Activated CD8-positive, alpha-beta memory T cell treated with anti-CD3 and anti-CD28 coated beads for 1 hour (primary cell): ENCODE measurements around the gene TMEFF1.

Experiments
- DNase-seq, 2 donors: peaks; one replicate each; pipeline ENCODE4 v3.0.0-alpha.2; 2020; ENCODE audit warnings: low read depth in 1 of 2; ENCODE audit errors: extremely low read depth in 1 of 2

TMEFF1 gene

DNA sequence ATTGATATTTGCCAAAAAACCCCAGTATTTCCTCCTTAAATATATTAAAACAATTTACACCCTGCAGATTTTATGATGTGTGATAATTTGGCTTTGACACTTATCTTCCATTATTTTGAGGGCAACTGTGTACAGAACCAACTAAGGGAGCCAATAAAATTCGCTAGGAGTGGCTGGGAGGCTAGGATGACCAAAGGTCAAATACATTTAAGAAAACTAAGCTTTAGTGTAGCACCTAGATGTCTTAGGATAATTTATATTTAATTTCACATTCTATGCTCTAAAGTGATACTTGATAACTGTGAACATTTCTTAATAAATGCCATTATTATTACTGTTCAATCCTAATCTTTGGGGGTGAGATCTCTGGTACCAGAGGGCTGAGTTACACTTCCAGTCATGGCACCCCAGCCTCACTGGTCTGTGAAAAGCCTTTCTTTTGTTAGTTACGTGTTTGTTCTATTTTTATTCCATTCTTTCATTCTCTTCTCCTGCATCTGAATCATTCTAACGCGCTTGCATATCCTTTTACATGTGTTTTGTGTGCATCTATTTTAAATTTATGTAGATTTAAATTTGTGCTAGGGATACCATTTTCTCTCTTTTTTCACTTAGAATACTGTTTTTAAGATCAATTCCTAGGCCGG lies 26.9 kb upstream of the TMEFF1 start:
- DNase-seq = no peak

DNA sequence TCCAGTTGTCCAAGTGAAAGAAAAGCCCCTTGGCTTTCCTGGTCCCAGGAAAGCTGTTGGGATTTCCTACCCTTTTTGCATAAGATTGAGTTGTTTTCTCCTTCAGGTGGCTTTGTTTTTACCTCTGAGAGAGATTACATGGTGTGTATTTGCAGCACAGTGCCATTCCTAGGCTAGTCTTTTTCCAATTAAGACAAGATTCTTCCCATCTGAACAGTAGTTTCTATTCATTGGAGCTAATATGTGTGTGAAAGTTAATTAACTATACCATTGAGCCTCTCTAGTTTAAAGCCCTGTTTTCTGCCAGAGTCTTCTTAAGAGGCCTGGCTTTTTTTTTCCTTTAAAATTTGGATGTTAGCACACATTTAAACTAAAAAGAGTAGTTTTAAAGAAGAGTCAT lies 25.9 kb upstream of the TMEFF1 start:
- DNase-seq = no peak

DNA sequence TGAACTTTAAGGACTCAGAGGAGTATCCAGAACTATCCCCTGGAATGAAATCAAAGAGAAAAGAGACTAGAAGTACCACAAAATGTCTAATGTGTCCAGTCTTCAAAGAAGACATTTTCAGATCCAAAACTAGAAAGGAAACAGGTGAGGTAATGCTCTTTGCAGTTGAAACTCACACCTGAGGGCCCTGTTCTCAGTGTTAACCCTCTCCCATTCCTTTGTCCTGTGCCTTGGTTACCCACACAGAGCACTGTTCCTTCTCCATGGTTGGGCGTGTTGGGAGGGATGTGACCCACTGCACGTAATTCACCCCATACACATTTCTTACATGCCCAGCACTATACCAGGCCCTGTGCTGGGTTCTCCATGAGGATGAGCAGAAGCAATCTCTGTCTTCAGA lies 24.7 kb upstream of the TMEFF1 start:
- DNase-seq = no peak

DNA sequence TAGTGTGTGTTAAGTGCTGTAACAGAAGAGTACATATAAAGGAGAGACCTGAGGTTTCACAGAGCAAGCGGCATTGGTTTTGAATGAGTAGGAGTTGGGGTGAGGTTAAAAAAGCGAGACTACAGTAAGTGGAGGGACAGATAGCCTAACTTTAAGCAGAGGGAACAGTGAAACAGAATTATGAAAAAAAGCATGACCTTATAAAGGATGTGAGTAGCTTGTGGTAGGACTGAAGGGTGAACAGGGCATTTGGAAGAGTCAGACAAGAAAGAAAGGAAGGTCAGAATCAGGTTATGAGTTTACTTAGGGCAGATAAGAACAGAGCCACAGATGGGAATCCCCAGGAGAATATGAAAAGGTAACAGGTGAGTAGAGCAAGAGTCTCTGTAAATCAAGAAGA lies 23.5 kb upstream of the TMEFF1 start:
- DNase-seq = no peak

DNA sequence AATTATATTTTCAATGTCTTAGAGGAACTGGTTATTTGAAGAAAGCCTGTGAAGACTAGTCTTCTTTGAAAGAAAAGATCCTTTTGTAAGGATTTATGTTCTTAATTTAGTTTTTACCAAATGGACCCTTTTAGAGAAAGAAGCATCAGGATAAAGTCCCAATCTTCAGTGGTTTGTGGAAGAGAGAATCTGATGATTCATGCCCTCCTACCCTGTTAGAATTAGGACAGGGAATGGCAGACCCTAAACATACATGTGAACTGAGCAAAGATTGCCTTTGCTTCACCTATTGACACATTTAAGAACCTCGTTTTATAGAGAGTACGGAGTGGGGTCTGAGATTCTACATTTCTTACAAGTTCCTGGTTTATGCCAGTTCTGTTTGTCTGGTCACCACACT lies 20.1 kb upstream of the TMEFF1 start:
- no peak for DNase-seq

DNA sequence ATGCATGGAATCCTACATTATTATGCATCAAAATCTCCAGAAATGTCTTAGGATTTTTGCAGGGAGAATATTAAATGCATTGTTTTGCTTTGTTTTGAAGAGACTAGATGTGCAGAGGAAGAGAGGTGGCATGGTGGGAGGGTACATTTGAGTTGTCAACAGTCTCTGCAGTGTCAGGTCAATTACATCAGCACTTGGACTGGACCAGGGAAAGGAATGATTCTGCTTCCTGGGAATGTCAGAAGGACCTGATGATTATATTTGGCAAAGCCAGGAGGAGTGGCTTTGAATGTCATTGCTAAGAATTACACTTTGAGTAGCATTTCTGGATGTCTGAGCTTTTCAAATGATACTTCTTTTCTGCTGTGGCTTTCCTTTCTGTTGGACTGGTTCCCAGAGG lies 17.5 kb upstream of the TMEFF1 start:
- no peak for DNase-seq

DNA sequence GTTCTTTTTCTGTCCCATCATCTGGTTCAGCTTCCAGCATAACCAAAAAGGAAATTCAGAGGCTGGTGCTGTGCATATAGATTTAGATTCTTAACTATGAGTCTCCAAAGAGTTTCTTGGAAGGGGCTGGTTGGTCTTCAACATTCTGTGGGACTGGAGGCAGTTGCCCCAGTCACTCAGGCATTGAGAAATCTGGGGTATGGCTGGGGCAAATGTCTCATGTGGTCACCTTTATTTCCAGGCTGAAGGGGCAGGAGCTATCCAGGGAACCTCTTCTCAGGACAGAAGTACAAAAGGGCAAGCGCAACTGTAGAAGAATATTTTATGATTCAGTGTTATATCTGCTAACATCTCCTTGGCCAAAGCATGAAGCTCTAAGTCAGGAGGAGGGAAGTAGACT lies 15.4 kb upstream of the TMEFF1 start:
- no peak for DNase-seq

DNA sequence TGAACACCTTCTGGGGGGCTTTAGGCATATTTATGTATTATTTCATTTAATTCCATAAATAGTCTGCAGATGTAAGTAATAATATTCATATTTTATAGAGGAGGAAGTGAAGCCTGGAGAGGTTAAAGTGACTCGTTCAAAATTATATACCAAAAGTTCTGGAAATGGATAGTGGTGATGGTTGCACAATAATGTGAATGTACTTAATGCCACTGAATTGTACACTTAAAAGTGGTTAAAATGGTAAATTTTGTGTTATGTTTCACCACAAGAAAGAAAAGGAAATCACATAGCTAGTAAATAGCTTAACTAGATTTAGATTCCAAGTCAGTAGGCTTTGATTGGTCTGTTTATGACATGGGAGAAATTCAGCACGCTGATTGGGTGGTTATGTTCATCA lies 13.0 kb upstream of the TMEFF1 start:
- no peak for DNase-seq

DNA sequence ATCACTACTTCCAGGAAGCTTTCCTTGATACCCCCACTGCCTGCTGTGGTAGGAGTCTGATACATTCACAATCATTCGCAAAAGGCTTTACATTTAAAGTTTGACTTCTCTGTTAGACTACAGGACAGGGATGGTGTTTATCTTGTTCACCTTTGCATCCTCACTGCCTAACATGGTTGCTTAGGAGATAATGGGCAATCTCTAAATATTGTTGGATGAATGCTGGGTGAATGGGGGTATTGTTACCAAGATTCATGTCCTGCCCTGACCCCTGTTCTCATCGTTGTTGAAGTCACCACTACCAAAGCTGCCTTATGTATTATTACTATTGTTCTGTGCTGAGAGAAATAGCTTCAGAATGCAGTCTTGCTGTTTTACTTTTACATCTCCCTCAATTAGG lies 7.7 kb upstream of the TMEFF1 start:
- DNase-seq = no peak

DNA sequence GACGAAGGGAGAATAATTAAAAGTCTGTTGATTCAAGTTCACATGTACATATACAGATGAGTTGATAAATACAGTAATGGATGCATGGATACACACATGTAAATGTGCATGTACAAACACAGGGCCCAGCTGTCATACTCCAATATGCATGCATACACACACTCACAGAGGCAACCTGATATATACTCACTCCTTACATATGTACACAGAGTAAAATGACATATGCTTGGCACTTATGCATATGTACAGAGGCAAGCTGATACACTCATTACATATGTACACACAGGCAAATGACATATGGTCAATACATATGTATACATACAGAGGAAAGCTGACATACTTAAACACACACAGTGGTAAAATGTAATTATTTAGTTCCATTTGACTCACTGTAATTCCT lies 7.2 kb upstream of the TMEFF1 start:
- no peak for DNase-seq

DNA sequence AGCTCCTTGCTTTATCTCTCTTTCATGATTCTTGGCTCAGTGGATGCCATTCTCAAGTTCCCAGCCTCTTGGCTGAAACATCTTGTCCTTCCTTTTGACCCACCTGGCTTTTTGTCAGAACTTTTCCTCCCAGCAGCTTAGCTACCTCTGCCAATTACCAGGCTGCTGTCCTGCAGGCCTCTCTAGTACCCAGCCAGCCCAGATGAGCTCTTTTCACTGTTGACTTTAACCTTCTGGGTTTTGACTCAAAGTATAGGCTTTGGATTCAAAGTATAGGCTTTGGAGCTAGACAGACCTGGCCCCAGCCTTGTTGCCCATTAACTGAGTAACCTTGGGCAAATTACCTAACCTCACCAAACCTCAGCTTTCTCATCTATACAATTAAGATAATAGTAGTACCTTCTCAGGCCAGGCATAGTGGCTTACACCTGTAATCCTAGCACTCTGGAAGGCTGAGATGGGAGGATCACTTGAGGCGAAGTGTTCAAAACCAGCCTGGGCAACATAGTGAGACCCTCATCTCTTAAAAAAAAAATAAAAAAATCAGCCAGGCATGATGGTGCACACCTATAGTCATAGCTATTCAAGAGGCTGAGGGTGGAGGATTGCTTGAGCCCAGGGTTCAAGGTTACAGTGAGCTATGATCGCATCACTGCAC lies 6.6 kb upstream of the TMEFF1 start:
- no peak for DNase-seq

DNA sequence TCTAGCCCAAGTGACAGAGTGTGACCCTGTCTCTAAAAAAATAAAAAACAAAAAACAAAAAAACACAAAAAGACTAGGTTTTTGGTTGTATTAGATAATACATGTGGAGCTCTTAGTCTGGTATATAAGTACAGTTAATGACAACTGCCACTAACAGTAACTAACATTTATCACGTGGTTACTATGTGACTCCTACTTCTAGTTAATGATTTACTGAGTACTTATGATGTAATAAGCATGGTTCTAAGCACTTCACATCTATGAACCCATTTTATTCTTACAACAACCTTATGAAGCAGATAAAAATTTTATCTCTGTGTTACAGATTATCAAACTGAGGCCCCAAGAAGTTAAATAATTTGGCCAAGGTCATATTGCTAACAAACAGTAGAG lies 6.1 kb upstream of the TMEFF1 start:
- no peak for DNase-seq

DNA sequence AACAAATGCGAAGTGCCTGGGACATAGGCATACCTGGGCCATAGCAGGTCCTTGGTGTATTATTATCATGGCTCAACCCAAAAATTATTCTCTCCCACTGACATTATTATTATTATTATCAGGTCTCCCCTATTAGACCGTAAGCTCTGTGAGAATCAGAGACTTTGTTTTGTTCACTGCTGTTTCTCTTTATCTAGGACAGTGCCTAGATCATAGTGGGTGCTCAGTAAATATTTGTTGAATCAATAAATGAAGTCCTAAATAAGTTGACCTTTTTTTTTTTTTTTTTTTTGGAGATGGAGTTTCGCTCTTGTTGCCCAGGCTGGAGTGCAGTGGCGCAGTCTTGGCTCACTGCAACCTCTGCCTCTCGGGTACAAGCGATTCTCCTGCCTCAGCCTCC lies 4.9 kb upstream of the TMEFF1 start:
- DNase-seq = no peak

DNA sequence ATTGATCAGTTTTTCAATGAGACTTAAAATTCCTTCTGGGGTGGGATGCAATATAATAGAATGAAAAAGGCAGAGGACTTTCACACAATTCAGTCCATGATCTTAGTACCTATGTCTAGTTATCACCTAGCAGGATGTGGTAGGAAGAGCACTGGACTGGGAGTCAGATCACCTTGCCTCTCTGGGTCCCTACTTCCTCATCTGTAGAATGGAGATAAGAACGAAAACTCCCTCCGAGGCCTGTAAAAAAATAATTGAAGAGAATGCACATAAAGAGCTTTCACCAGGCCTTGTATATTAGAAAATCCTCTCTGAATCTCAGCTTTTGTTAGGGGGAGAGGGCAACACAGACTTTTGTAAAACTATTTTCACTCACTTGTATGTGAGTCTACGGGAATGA lies 681 bp upstream of the TMEFF1 start:
- DNase-seq = no peak

DNA sequence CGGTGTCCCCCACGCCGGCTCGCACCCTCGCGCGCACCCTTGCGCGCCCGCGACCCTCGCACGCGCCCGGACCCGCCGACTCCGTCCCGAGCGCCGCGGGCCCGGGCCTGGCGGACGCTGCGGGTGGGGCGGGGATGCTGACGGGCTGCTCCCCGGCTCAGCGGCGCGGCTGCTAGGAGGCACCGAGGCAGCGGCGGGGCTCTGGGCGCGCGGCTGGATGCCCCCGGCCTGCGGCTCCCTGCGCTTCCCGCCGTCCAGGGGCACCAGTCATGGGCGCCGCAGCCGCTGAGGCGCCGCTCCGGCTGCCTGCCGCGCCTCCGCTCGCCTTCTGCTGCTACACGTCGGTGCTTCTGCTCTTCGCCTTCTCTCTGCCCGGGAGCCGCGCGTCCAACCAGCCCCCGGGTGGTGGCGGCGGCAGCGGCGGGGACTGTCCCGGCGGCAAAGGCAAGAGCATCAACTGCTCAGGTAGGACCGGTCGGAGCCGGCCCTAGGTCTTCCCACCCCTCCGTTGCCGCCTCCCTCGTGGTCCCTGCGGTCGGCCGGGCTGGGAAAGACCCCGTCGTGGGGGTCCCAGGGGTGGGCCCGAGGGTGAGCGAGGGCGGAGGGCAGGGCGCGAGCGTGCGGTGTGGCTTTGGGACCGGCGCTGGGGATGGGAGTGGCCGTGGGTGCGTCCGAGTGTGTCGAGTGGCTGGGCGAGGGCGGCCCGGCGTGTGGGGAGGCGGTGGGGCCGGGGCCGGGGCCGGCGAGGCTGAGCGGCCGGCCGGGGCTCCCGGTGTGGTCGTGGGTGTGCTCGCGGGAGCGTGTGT lies 530 bp downstream of the TMEFF1 start:
- no peak for DNase-seq

DNA sequence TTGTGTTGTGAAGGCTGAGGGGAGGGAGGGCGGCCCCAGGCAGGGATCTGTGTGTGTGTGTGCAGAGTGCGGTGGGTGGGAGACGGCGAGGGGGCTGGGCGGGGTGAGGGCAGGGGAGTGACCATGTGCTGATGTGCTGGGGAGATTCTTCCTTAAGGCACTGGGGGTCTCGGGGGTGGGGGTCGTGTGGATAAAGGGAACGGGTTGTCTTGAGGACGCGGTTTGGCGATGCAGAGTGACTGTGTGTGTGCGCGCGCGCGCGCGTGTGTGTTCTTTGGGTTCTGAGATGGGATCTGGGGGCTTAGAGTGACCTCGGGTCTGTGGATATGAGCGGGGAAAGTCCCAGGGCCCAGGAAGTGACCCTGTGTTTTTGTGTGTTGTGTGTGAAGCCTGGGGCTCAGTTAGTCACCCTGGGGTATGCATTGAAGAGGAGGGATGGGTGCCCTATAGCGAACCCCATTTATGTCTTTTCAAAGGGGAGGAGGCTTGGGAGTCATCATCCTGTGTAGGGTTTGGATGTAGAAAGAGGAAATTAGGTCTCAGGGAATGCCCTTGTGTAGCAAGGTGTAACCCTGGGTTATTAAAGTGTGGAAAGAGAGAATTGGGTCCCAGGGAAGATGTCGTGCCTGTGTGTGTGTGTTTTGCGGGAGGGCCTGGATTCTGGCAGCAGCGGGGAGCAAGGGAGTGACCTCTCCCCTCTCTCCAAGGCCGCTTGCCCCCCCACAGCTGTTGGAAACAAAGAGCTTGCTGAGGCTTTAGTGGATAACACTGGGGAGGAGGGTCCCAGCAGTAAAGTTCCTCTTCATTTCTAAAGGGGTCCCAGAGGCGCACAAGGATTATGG lies 1.4 kb downstream of the TMEFF1 start:
- DNase-seq = no peak

DNA sequence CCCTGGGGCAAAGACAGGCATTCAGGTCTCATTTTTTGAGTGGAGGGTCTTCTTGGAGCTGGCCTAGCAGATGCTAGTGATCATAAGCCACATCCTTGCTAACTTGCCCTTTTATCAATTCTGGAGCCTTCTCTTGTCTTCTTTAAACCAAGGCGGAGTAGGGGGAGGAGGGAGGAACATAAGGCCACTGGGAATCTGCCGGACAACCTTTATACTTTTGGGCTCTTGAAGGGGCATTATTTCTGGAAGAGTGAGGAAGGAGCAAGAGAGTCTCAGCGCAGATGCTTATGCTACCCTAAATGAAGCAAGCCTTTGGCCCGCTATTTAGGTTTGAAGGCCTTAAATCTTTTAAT lies 2.0 kb downstream of the TMEFF1 start:
- no peak for DNase-seq

DNA sequence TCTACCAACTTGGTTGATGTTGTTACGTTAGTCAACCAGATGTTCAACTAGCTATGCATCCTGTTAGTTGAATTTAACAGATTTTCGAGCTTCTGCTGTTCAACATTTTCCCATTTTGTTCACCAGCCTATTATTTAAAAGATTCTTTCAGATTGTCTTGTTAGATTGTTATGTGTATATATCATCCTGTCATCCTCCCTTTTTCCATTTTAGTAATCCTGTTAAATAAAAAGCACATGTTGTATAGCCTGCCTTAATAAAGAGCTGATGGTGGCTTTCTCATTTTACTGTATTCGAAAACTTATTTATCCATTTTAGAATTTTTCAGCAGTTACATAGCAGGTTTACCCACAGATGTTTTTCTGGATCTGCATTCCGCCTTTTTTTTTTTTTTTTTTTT lies 4.3 kb downstream of the TMEFF1 start:
- no peak for DNase-seq

DNA sequence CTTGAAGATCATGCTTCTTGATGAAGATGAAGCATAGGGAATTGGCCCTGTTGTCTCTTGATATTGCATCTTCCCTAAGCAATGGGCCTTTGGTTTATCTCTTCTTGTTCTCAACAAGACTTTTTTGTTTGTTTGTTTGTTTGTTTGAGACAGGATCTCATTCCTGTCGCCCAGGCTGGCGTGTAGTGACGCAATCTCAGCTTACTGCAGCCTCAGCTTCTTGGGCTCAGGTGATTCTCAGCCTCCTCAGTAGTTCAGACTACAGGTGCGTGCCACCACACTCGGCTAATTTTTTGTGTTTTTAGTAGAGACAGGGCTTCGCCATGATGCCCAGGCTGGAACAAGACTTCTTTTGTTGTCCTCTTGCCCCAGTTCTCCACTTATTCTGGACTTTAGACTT lies 5.2 kb downstream of the TMEFF1 start:
- no peak for DNase-seq

DNA sequence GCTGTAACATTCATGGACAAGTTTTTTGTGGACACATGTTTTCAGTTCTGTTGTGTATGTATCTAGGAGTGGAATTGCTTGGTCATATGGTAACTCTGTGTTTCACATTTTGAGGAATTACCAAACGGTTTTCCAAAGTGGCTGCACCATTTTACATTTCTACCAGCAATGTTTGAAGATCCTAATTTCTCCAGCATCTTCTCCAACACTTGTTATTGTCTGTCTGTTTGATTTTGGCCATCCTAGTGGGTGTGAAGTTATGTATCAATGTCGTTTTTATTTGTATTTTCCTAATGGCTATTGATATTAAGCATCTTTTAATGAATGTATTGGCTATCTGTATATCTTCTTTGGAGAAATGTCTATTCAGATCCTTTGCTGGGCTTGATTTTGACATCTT lies 6.9 kb downstream of the TMEFF1 start:
- DNase-seq = no peak

DNA sequence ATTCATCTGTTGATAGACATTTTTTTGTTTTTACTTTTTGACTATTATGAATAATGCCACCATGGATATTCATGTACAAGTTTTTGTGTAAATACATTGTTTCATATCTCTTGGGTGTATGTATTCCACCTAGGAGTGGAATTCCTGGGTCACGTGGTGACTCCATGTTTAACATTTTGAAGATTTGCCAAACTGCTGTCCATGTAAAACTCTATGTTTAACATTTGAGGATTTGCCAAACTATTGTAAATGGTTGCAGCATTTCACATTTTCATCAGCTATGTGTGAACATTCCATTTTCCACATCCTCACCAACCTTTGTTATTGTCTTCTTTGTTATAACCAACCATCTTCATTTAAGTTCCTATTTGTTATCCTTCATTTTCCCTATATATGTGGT lies 12.2 kb downstream of the TMEFF1 start:
- DNase-seq = no peak
